MCF 10A (cell line): ENCODE measurements around the gene COQ8B. TPM values are rescaled to one million over a fixed set of nuclear protein-coding genes. Genes with fewer than 3 reads are reported as not detected.

ENCODE experiments used
- BruUV-seq: library from RNA; stranded (reverse); fragments of 400-500 nt; replicated peaks from 2 replicates; lab custom pipeline; 2021; lab: Mats Ljungman, UMichigan
- CTCF ChIA-PET: fragments of 300-600 bp; sonication (Branson Sonifier 250); formaldehyde crosslinking; extraction: SDS; loops from one replicate; lab custom pipeline; 2021; ENCODE audit warnings: antibody characterized with exemption, inconsistent platforms; lab: Yijun Ruan, JAX
- POLR2A ChIA-PET: fragments of 300-600, 350-650 bp; sonication (Branson Sonifier 250); formaldehyde crosslinking; extraction: SDS; loops from one replicate; lab custom pipeline; 2020; ENCODE audit warnings: antibody characterized with exemption, inconsistent platforms; lab: Yijun Ruan, JAX
- DNase-seq: peaks from one replicate; pipeline ENCODE4 v3.0.0-alpha.2; 2018; ENCODE audit not compliant: unreplicated experiment
- H3K27ac Mint-ChIP-seq: one replicate; pipeline ENCODE4 v1.8.0; 2022; ENCODE audit warnings: mild to moderate bottlenecking, low read depth, mixed read lengths; ENCODE audit not compliant: unreplicated experiment
- H3K27me3 Mint-ChIP-seq: one replicate; pipeline ENCODE4 v1.8.0; 2022; ENCODE audit warnings: mixed read lengths; ENCODE audit not compliant: insufficient read depth, unreplicated experiment
- H3K36me3 Mint-ChIP-seq: one replicate; pipeline ENCODE4 v1.8.0; 2022; ENCODE audit warnings: mild to moderate bottlenecking, moderate library complexity, mixed read lengths; ENCODE audit not compliant: insufficient read depth, unreplicated experiment
- H3K4me1 Mint-ChIP-seq: one replicate; pipeline ENCODE4 v1.8.0; 2022; ENCODE audit warnings: mixed read lengths; ENCODE audit not compliant: insufficient read depth, unreplicated experiment
- H3K4me3 Mint-ChIP-seq: one replicate; pipeline ENCODE4 v1.8.0; 2022; ENCODE audit warnings: mild to moderate bottlenecking, moderate library complexity, mixed read lengths; ENCODE audit not compliant: unreplicated experiment
- H3K9me3 Mint-ChIP-seq: one replicate; pipeline ENCODE4 v1.8.0; 2022; ENCODE audit warnings: mixed read lengths; ENCODE audit not compliant: unreplicated experiment
- CTCF ChIP-seq: fragments of 200-600 bp; IDR thresholded peaks from one replicate; pipeline ENCODE4 v1.8.0; 2022; ENCODE audit warnings: antibody characterized with exemption, mild to moderate bottlenecking; ENCODE audit not compliant: unreplicated experiment
- intact Hi-C: fragments of 100-400 bp; cut with micrococcal nuclease; formaldehyde crosslinking; loops from 2 replicates; pipeline ENCODE4 v1.14.1; 2022
- total RNA-seq: library from RNA; stranded (reverse); gene quantifications from 2 replicates; pipeline ENCODE4 v1.2.3, GENCODE V29; 2022

COQ8B gene
- total RNA-seq, 1 experiment from 2014 or later, result 46.7 TPM

- intact Hi-C loops, result no loop called here
- Mint-ChIP-seq H3K9me3 (no peaks in the 10 kb centered on the region), H3K4me1 (peaks cover 27% of the 10 kb centered on the region), H3K27me3 (no peaks in the 10 kb centered on the region), H3K36me3 (peaks cover 89% of the 10 kb centered on the region), H3K27ac (no peak overlapping the region), H3K4me3 (peak overlapping the region; percentile 36)
- POLR2A ChIA-PET, result interaction anchor here (1.0 kb wide), 1 partner anchor 39 kb away, joined by 3 read pairs; the partner anchor contains the start of genes COQ8B and ITPKC
- CTCF ChIA-PET, result interaction anchor here (0.6 to 2.3 kb wide), 3 partner anchors 51 to 95 kb away, joined by 3 to 5 read pairs (median 3); no protein-coding TSS in a partner anchor
- no TSS peak for BruUV-seq
- TF ChIP-seq CTCF, result no peak
- no peak for DNase-seq
Observed at GRCh38 chr19:40755791-40756190, 39.1 kb upstream of the COQ8B start.

GRCh38 chr19:40755248-40755624 is 38.5 kb upstream of the COQ8B start:
- ChIA-PET CTCF (interaction anchor here (0.6 to 2.3 kb wide), 3 partner anchors 25 to 94 kb away, joined by 4 to 5 read pairs (median 5); no protein-coding TSS in a partner anchor), POLR2A (interaction anchor here (1.0 to 6.7 kb wide), 2 partner anchors 39 to 44 kb away, joined by 3 to 57 read pairs; partner anchors contain the start of genes COQ8B, EGLN2 and ITPKC)
- no peaks in the 10 kb centered on the region for H3K27me3 Mint-ChIP-seq
- no peak for TF ChIP-seq CTCF
- BruUV-seq, result no TSS peak
- H3K4me3 Mint-ChIP-seq, result no peak overlapping the region
- intact Hi-C loops, result no loop called here
- H3K4me1 Mint-ChIP-seq, result peaks cover 28% of the 10 kb centered on the region
- no peak overlapping the region for H3K27ac Mint-ChIP-seq
- H3K9me3 Mint-ChIP-seq, result no peaks in the 10 kb centered on the region
- no peak for DNase-seq
- peaks cover 83% of the 10 kb centered on the region for H3K36me3 Mint-ChIP-seq

- no peak for TF ChIP-seq CTCF
- ChIA-PET POLR2A (interaction anchor here (0.9 to 6.7 kb wide), 4 partner anchors 23 to 44 kb away, joined by 3 to 57 read pairs (median 18); partner anchors contain the start of genes COQ8B, EGLN2, ITPKC and RAB4B), CTCF (interaction anchor here (0.6 to 2.3 kb wide), 3 partner anchors 24 to 94 kb away, joined by 4 to 5 read pairs (median 5); no protein-coding TSS in a partner anchor)
- DNase-seq, result no peak
- intact Hi-C loops, result no loop called here
- Mint-ChIP-seq H3K36me3 (peaks cover 78% of the 10 kb centered on the region), H3K4me1 (peaks cover 33% of the 10 kb centered on the region), H3K9me3 (no peaks in the 10 kb centered on the region), H3K27ac (peak overlapping the region; percentile 46), H3K27me3 (no peaks in the 10 kb centered on the region), H3K4me3 (peak overlapping the region; percentile 51)
- no TSS peak for BruUV-seq
Observed at GRCh38 chr19:40754611-40755247, 38.0 kb upstream of the COQ8B start.

- Mint-ChIP-seq H3K27ac (peak overlapping the region; percentile 91), H3K27me3 (no peaks in the 10 kb centered on the region), H3K4me1 (peaks cover 45% of the 10 kb centered on the region), H3K9me3 (no peaks in the 10 kb centered on the region), H3K4me3 (peak overlapping the region; percentile 92), H3K36me3 (peaks cover 54% of the 10 kb centered on the region)
- no TSS peak for BruUV-seq
- DNase-seq, result no peak
- TF ChIP-seq CTCF, result no peak
- ChIA-PET POLR2A (interaction anchor here (0.6 to 6.7 kb wide), 19 partner anchors 12 to 1527 kb away, joined by 3 to 57 read pairs (median 4); partner anchors contain the start of genes B9D2, COQ8B, EGLN2 and HNRNPUL1), CTCF (interaction anchor here (0.6 to 1.6 kb wide), 8 partner anchors 18 to 118 kb away, joined by 3 to 9 read pairs (median 4); no protein-coding TSS in a partner anchor)
- intact Hi-C loops, result no loop called here
Observed at GRCh38 chr19:40752257-40752781, 35.6 kb upstream of the COQ8B start.
